IPS-20b (cell line): ENCODE measurements around the gene CHST11.

Experiments used
- H3K27ac ChIP-seq: one replicate; pipeline ENCODE4 v1.5.1; 2013; ENCODE audit warnings: low read length
- H3K27me3 ChIP-seq: 2 replicates; pipeline ENCODE4 v1.6.1; 2013; ENCODE audit warnings: mild to moderate bottlenecking, low read length, inconsistent platforms; ENCODE audit not compliant: insufficient read depth
- H3K36me3 ChIP-seq: 2 replicates; pipeline ENCODE4 v1.6.1; 2013; ENCODE audit warnings: low read depth, mild to moderate bottlenecking, inconsistent platforms, low read length, moderate library complexity; ENCODE audit not compliant: insufficient read depth
- H3K4me1 ChIP-seq: 2 replicates; pipeline ENCODE4 v1.6.1; 2013; ENCODE audit warnings: mild to moderate bottlenecking, control low read depth, inconsistent platforms, low read length, moderate library complexity; ENCODE audit not compliant: insufficient read depth
- H3K4me3 ChIP-seq: 2 replicates; pipeline ENCODE4 v1.5.1; 2013; ENCODE audit warnings: mild to moderate bottlenecking, low read length, inconsistent platforms
- H3K9ac ChIP-seq: 2 replicates; pipeline ENCODE4 v1.6.1; 2013; ENCODE audit warnings: low read depth, mild to moderate bottlenecking, inconsistent platforms, low read length, moderate library complexity
- H3K9me3 ChIP-seq: 2 replicates; pipeline ENCODE4 v1.6.1; 2013; ENCODE audit warnings: mild to moderate bottlenecking, low read depth, low read length, inconsistent platforms; ENCODE audit not compliant: insufficient read depth

CHST11 gene

GRCh38 chr12:104453133-104453532, 3.6 kb upstream of the CHST11 start:
- Histone ChIP-seq H3K27ac (no peak overlapping the region), H3K4me1 (peaks cover 15% of the 10 kb centered on the region), H3K9ac (no peak overlapping the region), H3K9me3 (no peaks in the 10 kb centered on the region), H3K36me3 (no peaks in the 10 kb centered on the region), H3K27me3 (peaks cover 22% of the 10 kb centered on the region), H3K4me3 (no peak overlapping the region)

DNA sequence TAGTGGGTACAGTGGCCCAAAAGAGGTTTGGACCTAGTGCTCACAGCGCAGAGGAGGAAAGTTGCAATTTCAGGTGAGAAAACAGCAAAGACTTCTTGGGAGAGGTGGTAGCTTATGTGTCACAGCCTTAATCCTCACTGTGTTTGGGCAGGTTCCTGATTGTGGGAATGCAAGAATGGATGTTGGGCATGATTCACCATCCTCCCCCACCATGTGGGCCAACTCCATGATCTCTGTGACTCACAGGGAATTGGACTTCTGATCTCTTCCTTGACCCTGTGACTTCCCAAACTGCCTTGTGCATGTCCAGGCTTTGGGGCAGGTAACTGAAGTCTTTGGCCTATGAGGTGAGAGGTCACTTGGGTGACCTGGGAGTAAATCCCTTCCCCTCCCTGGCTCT, 1.8 kb upstream of the CHST11 start:
- H3K4me1 ChIP-seq: peaks cover 21% of the 10 kb centered on the region
- H3K9me3 ChIP-seq: no peaks in the 10 kb centered on the region
- H3K36me3 ChIP-seq: no peaks in the 10 kb centered on the region
- H3K27me3 ChIP-seq: peaks cover 41% of the 10 kb centered on the region
- no peak overlapping the region for H3K4me3 ChIP-seq
- no peak overlapping the region for H3K9ac ChIP-seq
- no peak overlapping the region for H3K27ac ChIP-seq

DNA sequence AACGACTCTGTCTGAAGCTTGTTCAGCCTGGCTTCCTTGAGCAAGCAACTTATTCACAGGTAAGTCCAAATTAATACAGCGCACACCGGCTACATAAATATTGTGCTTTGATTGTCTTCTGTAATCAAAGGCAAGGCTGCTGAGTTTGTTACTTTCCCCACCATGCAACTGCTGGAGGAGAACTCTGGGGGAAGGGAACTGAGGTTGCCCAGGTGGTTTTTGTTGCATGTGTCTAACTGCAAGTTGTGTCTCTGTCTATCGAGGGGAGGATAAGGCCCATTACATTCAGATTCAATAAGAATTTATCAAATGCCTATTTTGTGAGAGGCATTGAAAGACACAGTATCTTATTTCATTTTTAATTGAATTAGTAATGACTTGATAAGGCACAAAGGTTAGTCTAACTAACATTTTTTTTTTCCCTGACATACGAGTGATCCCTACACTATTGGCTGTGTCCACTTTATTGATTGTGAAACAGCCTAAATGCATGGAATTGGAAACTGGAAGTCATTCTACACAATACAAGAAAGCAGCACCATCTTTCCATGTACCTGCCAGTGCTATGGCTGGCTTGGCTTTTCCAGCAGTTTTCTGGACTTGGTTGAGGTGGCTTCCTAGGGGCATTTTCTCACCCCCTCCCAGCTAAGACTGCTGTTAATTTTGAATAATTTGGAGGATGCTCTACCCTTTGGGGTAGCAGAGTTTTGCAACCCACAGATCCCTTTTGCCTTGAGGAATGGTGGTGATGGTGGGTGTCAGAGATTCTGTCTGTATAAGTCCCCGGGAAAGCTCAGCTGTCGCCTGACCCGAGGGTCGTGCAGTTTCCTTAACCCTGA, 951 bp upstream of the CHST11 start:
- Histone ChIP-seq H3K27ac (no peak overlapping the region), H3K9ac (peak overlapping the region; percentile 84; the same call in 1 of the 2 replicates)

GRCh38 chr12:104456950-104457745, 400 bp downstream of the CHST11 start:
- Histone ChIP-seq H3K36me3 (no peaks in the 10 kb centered on the region), H3K4me1 (peaks cover 29% of the 10 kb centered on the region), H3K9me3 (no peaks in the 10 kb centered on the region), H3K27me3 (peaks cover 45% of the 10 kb centered on the region), H3K9ac (peak overlapping the region; percentile 84; the same call in 1 of the 2 replicates), H3K27ac (no peak overlapping the region), H3K4me3 (peak overlapping the region; percentile 93)

More for the DNA sequence above, 951 bp upstream of the CHST11 start:
- Histone ChIP-seq H3K4me3 (peak overlapping the region; percentile 93), H3K27me3 (peaks cover 45% of the 10 kb centered on the region), H3K9me3 (no peaks in the 10 kb centered on the region), H3K36me3 (no peaks in the 10 kb centered on the region), H3K4me1 (peaks cover 24% of the 10 kb centered on the region)

DNA sequence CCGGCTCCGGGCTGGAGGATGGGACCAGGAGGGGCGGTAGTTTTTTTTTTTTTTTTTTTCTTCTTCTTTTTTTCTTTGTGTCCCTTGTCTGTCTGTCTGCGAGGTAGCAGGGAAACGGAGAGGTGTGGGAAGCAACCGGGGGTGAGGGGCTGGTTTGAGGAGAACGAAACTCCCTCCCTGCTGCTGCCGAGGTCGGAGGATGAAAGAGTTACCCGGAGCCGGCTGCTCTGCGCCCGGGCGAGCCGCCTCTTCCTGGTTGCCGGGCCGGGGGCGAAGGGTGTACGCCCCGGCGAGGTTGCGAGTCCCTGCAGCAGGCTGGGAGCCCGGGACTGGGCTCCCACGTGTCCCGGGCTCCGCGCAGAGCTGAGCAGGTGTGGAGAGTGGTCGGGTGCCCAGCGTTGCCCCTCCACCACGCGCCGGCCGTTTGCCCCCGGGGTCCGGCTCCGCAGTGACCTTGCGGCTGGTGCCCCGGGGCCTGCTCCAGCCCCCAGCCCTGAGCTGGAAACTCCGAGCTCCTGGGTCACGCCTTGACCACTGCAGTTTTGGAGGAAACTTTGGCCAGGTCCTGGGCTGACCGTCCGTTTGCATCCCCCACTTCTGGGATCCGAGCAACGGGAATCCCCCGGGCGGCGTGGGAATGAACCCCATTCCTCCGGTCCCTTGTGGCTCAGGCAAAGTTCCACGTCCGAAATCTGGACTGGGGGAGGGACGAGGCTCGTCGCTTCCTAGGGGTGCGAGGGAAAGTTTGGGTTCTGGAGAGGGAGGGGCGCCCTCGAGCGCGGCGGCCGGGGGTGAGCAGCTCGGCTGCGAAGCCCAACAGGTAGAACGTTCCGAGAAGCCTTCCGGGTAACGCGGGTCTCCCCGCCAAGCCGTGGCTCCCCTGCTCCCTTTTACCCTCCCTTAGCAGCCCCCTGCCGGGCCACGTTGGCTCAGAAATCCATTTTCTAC, 1.3 kb downstream of the CHST11 start:
- Histone ChIP-seq H3K9ac (peak overlapping the region; percentile 84), H3K4me3 (peak overlapping the region; percentile 93), H3K4me1 (peaks cover 27% of the 10 kb centered on the region), H3K36me3 (no peaks in the 10 kb centered on the region), H3K27me3 (peaks cover 45% of the 10 kb centered on the region), H3K27ac (no peak overlapping the region), H3K9me3 (no peaks in the 10 kb centered on the region)

GRCh38 chr12:104458694-104459367, 2.1 kb downstream of the CHST11 start:
- no peak overlapping the region for H3K27ac ChIP-seq
- H3K36me3 ChIP-seq: no peaks in the 10 kb centered on the region

DNA sequence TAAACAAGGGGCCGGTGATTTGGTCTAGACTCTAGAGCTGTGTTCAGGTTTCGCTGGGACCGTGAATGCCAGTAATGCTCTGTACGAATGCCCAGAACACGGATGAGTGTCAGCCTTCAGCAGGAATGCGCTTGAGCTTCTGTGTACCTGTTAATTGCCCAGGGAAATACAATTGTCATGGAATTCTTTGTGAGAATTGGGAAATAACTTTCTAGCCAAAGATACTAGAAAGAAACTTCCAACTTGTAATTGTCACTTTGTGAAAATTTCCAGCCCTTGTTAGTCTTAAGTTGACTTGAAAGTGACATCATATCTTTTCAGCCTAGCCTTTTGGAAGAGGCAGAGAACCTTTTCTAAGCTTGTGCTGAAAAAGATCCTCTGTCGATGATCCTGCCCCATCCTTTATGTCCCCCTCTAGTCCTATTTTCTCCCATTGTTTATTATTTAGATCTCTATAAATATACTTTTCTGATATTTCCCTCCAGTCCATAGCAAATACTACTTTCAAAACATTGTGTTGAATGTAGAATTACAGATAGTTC, 2.7 kb downstream of the CHST11 start:
- Histone ChIP-seq H3K9ac (peak overlapping the region; percentile 84; the same call in 1 of the 2 replicates), H3K27ac (no peak overlapping the region), H3K4me1 (peaks cover 27% of the 10 kb centered on the region), H3K27me3 (peaks cover 42% of the 10 kb centered on the region), H3K4me3 (peak overlapping the region; percentile 93), H3K9me3 (no peaks in the 10 kb centered on the region), H3K36me3 (no peaks in the 10 kb centered on the region)

More at GRCh38 chr12:104458694-104459367, 2.1 kb downstream of the CHST11 start:
- Histone ChIP-seq H3K9ac (peak overlapping the region; percentile 84), H3K4me1 (peaks cover 27% of the 10 kb centered on the region), H3K4me3 (peak overlapping the region; percentile 93), H3K27me3 (peaks cover 45% of the 10 kb centered on the region), H3K9me3 (no peaks in the 10 kb centered on the region)

DNA sequence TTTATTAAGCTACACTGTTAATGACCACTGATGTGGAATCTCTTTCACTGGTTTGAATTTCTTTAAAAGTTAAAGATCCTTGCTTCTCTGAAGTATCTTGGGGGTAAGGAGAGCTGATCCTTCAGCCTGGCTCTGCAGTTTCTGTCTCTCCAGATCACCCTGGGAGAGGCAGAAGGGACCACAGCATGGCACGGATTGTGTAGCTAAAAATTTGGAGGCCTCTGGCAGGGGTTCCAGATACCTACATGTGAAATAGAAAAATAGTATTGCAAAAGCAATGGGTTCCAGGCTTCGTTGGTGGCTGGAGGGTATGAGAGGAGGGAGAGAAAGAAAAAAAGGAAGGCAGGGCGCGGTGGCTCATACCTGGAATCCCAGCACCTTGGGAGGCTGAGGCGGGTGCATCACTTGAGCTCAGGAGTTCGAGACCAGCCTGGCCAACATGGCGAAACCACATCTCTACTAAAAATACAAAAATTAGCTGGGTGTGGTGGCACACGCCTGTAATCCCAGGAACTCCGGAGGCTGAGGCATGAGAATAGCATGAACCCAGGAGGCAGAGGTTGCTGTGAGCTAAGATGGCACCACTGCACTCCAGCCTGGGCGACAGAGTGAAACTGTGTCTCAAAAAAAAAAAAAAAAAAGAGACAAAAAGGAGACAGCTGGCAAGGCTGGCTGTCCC, 3.4 kb downstream of the CHST11 start:
- Histone ChIP-seq H3K4me3 (peak overlapping the region; percentile 93; the same call in 1 of the 2 replicates), H3K36me3 (no peaks in the 10 kb centered on the region), H3K9ac (no peak overlapping the region), H3K27me3 (peaks cover 35% of the 10 kb centered on the region), H3K9me3 (no peaks in the 10 kb centered on the region), H3K27ac (no peak overlapping the region), H3K4me1 (peaks cover 24% of the 10 kb centered on the region)

DNA sequence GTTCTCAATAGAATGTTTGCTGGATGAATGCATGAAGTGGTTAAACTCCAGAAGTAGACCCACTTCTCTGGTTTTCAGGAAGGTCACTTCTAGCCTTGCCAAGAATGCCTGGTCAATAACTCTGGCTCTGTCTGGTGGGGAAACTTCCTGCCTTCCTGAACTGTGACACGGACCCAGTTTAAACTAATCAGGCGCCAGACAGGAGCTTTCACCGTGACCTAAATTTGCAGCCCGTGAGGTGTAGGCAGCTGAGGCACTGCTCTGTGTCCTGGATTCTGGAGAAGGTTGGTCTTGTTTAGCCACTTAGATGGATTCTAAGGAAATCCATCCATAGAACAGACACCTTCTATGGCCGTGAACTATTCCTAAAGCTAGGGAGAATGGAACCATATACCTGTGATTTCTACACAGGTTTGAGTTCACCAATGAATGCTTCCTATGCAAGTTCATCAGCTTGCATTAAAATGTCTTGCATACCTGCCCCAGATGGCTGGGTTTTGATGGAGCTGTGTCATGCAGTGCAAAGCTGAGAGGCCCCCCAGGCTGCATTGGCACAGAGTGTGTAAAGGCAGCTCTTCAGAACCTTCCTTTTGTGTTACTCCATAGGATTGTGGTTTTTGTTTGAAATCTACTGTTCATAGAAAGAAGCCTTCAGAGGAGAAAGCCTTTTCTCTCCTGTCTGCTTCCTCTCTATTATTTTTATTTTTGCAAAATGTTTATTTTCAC, 4.4 kb downstream of the CHST11 start:
- Histone ChIP-seq H3K36me3 (no peaks in the 10 kb centered on the region), H3K4me3 (no peak overlapping the region), H3K4me1 (peaks cover 16% of the 10 kb centered on the region), H3K9me3 (no peaks in the 10 kb centered on the region), H3K9ac (no peak overlapping the region), H3K27ac (no peak overlapping the region), H3K27me3 (peaks cover 26% of the 10 kb centered on the region)

GRCh38 chr12:104462325-104462724, 5.6 kb downstream of the CHST11 start:
- Histone ChIP-seq H3K4me3 (no peak overlapping the region), H3K36me3 (no peaks in the 10 kb centered on the region), H3K9ac (no peak overlapping the region), H3K27ac (no peak overlapping the region), H3K4me1 (peaks cover 16% of the 10 kb centered on the region), H3K27me3 (peaks cover 26% of the 10 kb centered on the region), H3K9me3 (no peaks in the 10 kb centered on the region)
